Inflammatory macrophage (primary cell): Measurements from ENCODE around the gene GPD1.
A peak's percentile ranks its signal among the peaks of the same experiment; 100 is the strongest.

Source experiments
- DNase-seq, 2 donors: peaks; one replicate each; pipeline ENCODE4 v3.0.0-alpha.2; 2020 to 2022

Gene GPD1

DNA sequence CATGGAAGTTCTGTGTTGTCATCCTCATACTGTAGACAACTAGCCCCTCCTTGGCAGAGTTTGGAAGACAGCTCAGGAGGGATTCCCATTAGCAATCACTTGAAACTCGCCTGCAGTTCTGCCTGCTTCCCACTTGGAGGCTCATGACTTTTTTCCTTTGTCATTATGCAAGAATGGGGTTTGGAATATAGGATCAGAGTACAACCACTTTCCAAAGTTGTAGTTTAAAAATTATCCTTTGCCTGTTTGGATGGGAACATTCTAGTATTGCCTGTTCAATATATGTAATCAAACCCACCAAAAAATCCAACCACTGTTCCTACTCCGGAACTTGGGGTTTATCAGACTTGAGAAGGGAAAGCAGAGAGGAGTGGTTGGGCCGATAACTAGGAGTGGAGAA lies 2.1 kb upstream of the GPD1 start:
- DNase-seq, result peak; percentile 19 to 39

DNA sequence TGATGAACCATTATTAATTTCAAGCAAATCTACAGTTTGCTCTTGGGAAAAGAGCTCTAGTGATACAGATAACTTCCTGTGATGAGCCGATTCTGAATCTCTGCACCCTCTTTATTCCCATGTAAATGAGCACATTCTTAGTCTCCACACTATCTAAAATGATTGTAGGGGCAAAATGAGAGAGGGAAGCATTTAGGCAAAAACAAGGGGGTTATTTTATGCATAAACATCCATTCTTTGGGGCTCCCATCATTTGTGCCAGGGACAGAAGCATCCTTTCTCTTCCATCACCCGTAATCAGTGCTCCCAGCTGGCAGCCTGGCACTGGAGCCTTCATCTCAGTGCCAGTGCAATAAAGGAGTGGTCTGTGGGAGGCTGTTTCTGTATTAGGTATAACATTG lies 1.7 kb upstream of the GPD1 start:
- no peak for DNase-seq

DNA sequence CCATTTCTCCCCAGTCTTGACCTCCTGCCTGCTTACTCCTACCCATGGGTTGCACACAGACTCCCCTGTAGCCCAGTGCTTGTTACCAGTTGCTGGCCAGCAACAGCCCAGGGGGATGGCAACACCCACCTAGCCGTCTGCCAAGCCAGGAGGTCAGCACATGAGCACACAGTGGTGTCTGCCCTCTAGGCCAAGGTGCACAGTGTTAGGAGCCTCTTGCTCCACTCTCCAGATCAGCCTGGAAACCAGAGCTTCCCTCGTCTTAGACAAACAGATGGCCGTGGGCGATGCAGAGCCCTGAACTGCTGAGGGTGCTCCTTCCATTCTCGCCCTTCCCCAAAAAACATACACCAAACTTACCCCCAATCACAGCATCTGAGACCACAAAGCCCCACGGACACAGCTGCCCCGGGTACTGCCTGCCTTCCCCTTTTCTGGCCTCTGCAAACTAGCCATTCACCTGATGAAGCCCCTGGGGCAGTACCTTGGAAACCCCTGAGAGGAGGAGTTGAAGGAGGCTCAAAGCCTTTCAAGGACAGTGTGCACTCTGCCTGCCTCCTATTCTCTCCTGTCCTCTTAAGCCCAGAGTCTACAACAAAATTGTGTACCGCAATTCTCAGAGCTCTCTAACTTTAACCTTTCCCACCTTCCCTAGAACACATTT lies 1.0 kb upstream of the GPD1 start:
- DNase-seq, result peak; percentile 80 to 89

DNA sequence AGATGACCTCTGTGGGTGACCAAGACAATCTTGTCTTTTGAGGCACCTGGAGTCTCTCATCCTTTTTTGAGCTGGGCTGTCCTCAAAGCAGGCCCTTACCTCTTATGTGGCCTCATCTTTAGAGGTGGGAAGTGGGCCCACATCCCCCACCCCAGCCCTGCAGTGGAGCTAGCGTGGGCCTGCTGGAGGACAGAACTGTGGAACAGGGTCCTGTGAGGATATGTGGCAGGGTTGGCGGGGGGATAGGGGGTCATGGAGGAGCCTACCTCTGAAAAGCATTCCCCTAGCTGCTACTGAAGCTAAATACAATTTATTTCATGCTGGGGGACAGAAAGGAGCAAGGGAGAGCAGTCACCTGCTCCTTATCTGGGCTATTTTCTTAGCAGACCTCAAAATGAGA lies 457 bp upstream of the GPD1 start:
- DNase-seq, result no peak

DNA sequence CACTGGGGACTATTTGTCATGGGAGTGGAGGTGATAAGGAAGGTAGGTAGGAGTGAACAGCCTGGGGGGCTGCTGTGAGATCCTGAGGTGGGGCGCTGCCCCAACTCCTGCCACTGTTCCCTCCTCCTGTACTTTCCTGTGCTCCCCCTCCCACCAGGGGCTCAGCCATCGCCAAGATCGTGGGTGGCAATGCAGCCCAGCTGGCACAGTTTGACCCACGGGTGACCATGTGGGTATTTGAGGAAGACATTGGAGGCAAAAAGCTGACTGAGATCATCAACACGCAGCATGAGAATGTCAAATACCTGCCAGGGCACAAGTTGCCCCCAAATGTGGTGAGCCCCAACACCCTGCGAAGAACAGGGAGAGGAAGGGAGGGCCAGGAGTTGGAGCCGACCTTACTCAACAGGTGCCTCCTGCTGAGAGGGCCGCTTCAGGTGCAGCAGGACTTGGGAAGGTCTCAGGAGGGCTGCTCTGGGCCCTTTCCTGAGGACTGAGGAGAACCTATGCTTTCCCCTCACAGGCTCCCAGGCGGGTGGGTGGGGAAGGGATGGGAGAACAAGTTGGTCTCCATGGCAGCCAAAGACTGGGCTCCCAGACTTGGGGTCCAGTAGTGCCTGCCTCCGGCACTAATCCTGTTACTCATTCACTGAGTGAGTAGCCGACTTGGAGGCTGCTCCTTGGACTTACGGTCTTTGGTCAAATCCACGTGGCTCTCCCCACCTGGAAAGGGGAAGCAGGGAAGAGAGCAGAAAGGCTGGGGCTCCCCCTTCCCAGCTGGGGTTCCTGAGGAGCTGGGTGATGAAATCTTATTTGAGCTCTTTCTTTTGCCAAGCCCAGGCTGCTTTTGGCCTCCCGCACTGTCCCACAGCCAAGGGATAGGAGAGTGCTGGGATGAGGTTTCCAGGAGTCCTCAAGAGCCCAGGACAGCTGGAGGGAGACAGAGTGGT lies 884 bp downstream of the GPD1 start:
- peak in 1 of 2 donors; percentile 28 for DNase-seq

DNA sequence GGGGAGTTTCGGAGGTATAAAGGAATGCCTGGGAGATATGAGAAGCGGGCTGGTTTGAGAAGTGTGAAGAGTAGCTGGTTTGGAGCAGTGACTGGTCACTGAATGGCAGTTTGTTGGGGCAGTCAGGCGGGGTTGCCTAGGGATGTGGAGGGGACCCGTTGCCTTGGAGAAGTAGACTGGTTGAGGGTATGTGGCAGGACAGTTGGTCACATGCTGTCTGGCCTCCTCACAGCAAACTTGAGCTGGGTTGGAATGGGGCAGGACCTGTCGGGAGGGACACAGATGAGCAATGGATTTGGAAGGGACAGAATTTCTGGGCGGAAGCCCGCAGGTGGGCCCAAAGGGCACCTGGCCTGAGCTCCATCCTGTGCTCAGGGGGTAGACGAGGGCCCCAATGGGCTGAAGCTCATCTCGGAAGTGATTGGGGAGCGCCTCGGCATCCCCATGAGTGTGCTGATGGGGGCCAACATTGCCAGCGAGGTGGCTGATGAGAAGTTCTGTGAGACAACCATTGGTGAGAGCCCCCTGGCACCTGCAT lies 2.2 kb downstream of the GPD1 start:
- no peak for DNase-seq

DNA sequence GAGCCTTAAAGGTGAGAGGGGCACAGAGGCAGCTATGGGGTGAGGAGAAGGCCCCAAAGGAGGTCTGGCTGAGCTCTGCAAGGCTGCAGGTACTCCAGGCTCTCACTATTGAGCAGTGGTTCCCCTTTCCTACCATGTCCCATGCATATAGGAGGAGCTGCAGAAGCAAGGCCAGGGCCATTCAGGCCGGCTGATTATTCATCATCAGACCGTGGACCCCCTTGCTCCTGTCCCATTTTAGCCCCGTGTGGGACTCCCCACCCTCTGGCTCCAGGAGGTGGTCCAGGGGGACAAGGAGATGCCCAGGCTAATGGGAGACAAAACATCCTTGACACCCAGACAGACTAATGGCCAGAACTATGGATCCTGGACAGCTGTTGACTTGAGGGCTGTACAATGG lies 3.1 kb downstream of the GPD1 start:
- DNase-seq, result no peak

DNA sequence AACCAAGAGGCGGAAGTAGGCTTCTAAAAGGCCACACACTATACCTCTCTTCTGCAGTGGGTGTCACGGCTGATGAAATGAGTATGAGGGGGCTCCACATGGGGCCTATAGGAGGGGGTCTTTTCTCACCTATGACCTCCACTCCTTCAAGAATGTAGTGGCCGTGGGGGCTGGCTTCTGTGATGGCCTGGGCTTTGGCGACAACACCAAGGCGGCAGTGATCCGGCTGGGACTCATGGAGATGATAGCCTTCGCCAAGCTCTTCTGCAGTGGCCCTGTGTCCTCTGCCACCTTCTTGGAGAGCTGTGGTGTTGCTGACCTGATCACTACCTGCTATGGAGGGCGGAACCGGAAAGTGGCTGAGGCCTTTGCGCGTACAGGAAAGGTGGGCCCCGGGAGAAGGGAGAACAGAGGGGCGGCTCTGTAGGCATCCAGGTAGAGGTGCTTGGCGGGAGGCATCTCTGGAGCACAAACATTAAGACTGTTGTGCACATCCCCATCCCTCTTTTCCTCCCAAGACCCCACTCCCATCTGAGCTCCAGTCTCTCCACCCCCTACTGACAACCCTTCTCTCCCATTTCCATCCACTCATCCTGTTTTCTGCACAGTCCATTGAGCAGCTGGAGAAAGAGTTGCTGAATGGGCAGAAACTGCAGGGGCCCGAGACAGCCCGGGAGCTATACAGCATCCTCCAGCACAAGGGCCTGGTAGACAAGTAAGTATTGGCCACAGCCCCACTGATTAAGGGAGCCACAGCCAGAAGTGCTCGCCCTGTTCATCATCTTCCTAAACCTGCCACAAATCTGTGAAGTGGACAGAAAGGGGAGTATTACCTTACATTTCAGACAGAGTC lies 3.8 kb downstream of the GPD1 start:
- DNase-seq, result no peak

DNA sequence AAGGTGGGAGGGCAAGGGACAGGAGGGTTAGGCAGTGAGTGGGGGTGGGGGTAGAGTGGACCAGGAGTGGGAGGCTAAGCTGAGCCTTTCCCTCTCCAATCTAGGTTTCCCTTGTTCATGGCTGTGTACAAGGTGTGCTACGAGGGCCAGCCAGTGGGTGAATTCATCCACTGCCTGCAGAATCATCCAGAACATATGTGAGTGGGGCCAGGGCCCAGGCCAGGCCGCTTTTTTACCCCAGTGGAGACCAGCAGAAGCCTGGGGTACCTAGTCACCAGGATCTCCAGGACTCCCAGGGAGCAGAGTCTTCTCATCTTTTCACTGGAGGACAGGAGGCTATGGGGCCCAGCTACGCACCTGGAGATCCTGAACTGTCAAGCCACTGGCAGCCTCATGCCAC lies 5.5 kb downstream of the GPD1 start:
- no peak for DNase-seq

DNA sequence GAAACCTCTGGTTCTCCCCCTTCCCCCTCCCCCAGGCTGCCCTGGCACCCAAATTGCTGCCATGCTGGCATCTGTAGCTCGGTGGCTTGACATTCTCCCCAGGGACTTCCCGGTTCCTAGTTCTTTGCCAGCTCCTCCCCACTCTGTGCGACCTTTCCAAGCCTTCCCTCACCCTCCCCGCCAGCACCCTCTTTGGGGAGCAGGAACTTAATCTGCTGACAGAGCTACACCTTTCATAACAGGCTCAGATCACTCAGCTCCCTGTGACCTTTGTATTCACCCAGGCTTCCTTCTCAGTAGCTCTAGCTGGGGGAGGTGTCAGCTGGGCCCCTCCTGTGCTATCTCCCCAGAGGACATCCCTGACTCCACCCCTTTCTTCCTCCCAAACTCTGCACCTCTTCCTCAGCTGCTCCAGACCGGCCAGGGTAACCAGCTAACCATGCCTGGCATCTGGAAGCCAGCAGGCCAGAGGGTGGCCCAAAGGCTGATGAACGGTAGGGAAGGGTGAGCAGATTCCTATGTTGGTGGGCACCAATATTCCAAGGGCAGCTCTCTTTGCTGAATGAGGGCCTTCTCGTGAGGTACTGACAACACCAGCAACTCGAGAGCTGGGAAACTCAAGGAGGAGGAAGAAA lies 6.4 kb downstream of the GPD1 start:
- peak; percentile 88 to 94 for DNase-seq

DNA sequence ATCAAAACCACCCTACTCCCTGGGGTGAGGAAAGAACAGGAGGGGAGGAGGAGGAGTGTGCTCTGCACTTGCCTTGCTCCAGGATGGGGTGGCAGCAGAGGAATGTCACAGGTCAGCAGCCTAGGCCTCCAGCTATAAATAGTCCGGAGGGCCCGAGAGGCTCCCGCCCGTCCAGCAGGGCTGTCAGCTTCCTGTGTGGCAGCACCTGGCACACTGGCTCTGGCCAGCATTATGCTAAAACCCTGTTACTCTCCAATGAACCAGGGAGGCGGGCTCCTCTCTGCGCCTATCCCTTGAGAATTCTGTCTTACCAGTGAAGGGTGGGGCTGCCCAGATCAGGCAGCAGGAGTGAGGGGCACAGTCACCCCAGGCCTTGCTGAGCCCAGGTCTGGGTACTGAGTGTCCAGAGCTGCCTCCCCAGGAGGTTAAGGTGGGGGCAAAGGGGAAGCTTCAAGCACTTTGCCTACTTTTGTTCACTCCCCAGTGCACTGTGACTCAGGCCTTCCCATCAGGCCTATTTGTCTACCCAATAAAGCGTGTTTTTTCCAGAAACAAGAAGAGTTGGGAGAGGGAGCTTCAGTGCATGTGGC lies 7.0 kb downstream of the GPD1 start:
- peak; percentile 65 to 82 for DNase-seq

DNA sequence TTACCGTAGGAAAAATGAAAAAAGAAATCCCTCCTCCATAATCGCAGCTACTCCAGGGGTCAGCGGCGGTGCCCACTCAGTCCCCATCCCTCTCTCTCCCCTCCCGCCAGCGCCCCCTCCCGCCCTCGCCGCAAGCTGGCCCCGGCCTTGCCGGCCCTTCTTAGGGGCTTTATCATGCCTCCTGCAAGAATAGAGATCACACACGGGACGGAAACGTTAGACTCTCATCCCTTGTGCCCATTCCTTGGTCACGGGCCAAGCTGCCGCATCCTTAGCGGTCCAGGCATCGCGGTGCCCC lies 7.5 kb downstream of the GPD1 start:
- DNase-seq, result no peak

DNA sequence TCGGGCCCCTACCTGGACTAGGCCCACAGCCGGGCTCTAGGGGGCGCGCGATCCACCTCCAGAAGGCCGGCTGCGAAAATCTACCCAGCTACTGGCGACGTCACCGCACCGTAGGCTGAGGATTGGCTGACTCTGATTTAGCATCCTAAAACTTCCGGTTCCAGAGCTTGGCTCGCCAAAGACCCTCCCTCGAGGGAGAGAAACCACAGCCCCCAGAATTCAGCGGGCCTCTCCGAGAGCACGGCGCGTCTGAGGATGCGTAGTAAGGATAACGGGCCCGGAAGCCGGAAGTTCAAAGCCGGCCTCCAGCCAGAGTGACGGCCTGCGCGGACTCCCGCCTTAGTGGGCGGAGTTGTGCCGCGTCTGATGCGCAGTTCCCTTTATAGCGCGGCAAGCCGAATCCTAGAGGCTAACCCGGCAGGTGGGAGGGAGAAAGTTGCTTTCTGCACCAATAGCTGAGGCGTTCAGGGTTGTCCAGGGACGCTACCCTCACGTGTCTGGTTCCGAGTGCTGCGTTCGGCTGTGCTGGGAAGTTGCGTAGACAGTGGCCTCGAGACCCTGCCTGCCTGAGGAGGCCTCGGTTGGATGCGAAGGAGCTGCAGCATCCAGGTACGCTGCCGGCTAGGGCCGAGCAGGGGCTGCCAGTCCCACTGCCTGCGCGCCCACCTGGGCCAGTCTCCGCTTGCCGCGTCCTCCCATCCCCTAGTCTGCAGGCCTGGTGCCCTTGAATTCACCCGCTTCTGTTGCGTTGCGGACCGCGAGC lies 8.1 kb downstream of the GPD1 start, which contains the start of gene COX14:
Gene COX14, plus strand, starts transcription at position 544 of the 763 bp plus-strand sequence. CDS start 7,808 bp downstream, outside the sequence.
- peak; percentile 100 for DNase-seq

DNA sequence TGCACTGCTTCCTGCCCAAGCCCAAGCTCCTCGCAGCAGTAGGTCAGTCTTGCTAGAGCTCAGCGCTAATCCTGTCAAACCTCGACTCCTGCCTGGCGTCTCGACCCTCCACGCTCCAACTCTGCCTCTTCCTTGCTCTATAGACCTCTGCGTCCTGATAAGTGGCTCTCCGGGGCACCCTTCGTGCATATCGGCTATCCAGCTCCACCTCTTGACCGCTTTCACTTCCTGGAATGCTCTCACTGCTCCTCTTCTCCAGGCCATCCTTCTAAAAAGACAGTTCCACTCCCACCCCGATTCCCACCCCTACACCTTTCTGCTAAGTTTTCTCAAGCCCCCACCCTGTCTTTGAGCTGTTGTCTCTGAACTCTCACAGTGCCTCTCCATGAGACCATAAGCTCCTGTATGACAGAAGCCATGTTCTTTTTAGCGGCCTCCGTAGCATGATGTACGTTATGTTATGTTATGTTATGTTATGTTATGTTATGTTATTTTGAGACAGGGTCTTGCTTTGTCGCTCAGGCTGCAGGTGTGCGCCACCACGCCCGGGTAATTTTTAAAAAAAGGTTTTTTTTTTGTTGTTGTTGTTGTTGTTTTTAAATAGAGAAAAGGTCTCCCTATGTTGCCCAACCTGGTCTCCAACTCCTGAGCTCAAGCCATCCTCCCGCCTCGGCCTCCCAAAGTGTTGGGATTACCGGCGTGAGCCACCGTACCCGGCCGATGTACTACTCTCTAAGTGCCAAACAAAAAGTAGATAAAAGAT lies 8.8 kb downstream of the GPD1 start:
- peak; percentile 36 to 54 for DNase-seq

DNA sequence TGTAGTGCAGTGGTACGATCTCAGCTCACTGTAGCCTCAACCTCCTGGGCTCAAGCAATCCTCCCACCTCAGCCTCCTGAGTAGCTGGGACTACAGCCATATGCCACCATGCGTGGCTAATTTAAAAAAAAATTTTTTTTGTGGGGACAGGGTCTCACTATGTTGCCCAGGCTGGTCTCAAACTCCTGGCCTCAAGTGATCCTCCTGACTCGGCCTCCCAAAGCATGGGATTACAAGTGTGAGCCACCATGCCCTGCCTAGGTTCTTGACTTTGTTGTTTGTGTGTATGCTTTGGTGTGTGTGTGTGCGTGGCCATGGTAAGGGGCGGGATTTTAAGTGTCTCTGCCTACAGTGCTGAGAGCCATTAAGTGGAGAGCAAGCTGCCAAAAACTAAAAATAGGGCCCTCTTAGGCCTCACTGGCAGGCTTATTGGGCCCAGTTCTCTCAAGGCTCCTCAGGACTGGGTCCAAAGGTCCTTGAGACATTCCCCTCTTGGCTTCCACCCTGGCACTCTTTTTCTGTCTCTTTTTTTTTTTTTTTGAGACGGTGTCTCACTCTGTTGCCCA lies 13.3 kb downstream of the GPD1 start:
- no peak for DNase-seq

DNA sequence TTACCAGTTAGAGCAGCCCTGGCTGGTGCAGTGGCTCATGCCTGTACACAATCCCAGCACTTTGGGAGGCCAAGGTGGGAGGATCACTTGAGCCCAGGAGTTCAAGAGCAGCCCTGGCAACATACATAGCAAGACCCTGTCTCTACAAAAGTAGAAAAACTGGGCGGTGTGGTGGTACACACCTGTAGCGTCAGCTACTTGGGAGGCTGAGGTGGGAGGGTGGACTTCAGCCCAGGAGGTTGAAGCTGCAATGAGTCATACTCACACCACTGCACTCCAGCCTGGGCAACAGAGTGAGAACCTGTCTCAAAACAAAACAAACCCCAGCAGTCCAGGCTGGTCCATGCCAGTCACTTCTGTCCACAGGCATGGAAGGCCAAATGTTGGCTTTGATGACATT lies 15.6 kb downstream of the GPD1 start:
- no peak for DNase-seq

DNA sequence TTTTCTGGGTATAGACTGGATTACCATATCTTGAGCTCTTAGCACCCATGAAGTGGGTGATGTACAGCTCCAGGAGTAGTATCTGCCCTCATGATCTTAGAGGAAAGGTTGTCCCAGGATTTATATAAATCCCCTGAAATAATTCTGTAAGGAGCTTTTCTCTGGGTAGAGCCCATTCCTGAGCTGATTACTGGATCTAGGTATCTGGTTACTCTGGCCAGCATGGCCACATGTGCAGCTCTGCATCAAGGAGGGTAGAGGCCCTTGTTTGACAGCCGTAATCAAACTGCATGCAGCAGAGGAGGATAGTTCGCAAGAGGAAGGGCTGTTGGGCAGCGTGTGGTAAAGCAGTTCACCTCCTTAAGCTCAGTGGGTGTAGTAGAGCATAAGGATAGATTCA lies 16.7 kb downstream of the GPD1 start:
- DNase-seq, result no peak

DNA sequence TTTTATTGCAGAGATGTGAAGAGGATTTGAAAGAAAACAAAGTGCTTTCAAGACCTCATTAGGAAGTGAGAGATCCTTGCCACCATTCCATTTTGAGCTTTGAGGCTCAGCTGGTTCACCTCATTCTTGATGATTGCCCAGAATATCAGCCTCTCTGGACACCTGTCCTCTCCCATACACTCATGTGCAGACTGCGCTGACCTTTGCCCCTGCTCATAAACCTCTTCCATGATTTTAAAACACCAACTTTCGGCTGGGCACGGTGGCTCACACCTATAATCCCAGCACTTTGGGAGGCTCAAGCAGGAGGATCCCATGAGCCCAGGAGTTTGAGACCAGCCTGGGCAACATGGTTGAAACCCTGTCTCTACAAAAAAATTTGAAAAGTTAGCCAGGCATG lies 17.1 kb downstream of the GPD1 start:
- DNase-seq, result no peak

DNA sequence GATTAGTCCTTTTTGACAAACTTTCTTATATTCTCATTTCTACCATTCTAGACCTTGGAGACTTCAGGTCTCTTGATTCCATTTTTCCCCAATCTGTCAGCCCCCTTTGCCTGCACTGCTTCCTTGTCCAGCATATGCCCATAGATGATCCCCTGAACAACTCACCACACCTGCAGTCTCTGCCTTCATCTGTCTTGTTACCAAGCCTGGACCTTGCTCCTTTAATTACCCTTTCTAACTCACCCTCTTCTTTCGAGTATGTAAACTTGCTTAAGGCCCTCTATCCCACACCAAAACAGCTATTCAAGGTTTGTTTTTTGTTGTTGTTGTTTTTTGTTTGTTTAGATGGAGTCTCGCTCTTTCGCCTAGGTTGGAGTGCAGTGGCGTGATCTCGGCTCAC lies 17.8 kb downstream of the GPD1 start:
- DNase-seq, result no peak

DNA sequence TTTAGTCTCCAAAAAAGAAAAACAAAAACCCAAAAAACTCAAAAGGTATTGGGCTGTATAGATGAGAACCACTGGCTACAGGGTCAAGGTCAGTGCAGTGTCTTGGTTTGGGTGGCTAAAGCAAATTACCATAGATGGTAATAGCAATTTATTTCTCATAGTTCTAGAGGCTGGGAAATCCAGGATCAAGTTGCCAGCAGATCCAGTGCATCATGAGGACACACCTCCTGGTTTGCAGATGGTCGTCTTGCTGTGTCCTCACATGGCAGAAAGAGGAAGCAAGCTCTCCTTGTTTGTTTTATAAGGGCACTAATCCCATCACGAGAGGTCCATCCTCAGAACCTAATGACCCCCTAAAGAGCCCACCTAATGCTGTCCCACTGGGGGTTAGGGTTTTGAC lies 19.4 kb downstream of the GPD1 start:
- no peak for DNase-seq
